OCI-LY7 (cell line): ENCODE data around the gene SPPL2A.

Source experiments
- EZH2phosphoT487 ChIP-seq: fragments of 200-600 bp; sonication (generic); IDR thresholded peaks from 2 replicates; pipeline ENCODE4 v1.6.1; 2018; ENCODE audit warnings: low read depth, borderline replicate concordance, mild to moderate bottlenecking, mixed run types, antibody characterized with exemption, low read length, moderate library complexity, mixed read lengths
- TF ChIP-seq, protein P1 (sequence below): fragments of 200-600 bp; sonication (generic); conservative IDR thresholded peaks from 2 replicates; pipeline ENCODE4 v1.5.1; 2014; ENCODE audit warnings: mild to moderate bottlenecking, antibody characterized with exemption, low read length, moderate library complexity, mixed read lengths

DNA sequence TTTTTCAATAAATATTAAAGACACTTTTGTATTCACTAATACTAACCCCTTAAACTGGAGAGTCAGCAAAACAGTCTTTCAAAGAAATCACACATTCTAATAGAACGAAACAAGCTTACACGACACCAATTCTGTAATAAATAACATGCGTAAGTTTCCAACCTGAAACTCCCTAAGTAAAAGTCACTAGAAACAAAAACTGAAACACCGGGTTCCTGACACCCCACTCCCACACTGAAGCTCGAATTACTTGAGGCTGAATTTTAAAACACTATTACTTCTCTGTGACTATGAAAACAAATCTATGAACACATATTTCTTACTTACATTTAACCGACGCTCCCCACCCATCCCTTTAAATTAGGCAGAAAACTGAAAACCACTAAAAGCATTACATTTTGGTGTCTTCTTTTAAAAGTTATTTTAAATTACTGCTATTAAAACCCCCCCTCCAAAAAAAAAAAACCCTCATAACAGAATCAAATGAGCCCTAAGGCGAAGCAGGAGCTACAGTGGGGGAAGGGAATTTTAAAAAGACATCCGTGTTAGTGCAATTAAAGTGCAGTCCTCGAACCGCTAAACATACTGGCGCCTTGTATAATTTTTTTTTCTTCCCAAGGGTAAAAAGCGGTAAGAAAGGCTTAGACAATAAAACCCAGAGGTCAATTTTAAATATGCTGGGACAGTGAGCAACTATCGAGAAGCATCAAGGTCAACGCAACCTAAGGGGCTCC lies 878 bp downstream of the SPPL2A start:
- TF ChIP-seq, protein P1, sequence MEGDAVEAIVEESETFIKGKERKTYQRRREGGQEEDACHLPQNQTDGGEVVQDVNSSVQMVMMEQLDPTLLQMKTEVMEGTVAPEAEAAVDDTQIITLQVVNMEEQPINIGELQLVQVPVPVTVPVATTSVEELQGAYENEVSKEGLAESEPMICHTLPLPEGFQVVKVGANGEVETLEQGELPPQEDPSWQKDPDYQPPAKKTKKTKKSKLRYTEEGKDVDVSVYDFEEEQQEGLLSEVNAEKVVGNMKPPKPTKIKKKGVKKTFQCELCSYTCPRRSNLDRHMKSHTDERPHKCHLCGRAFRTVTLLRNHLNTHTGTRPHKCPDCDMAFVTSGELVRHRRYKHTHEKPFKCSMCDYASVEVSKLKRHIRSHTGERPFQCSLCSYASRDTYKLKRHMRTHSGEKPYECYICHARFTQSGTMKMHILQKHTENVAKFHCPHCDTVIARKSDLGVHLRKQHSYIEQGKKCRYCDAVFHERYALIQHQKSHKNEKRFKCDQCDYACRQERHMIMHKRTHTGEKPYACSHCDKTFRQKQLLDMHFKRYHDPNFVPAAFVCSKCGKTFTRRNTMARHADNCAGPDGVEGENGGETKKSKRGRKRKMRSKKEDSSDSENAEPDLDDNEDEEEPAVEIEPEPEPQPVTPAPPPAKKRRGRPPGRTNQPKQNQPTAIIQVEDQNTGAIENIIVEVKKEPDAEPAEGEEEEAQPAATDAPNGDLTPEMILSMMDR = no peak
- no peak for TF ChIP-seq EZH2phosphoT487
